Activated CD8-positive, alpha-beta T cell treated with anti-CD3 and anti-CD28 coated beads, Interleukin-2, amount 10 ng/mL, durations not matched to agents 7 days and 5 days (primary cell): ENCODE results near the gene USP28. TPM values are rescaled to one million over a fixed set of nuclear protein-coding genes. Genes with fewer than 3 reads are reported as not detected.

Source experiments
- ATAC-seq: fragments of 150-1000 bp; cut with Tn5 transposase; one replicate; pipeline ENCODE4 v1.10.0; 2021; ENCODE audit warnings: moderate library complexity
- CTCF ChIA-PET: fragments of 350-600 bp; sonication (Branson Sonifier 250); formaldehyde crosslinking; loops from one replicate; lab custom pipeline; 2021; ENCODE audit warnings: antibody characterized with exemption; lab: Charles Lee
- POLR2A ChIA-PET: fragments of 350-600 bp; sonication (Branson Sonifier 250); formaldehyde crosslinking; loops from one replicate; lab custom pipeline; 2021; ENCODE audit warnings: antibody characterized with exemption; lab: Charles Lee
- DNase-seq: peaks from one replicate; pipeline ENCODE4 v3.0.0-alpha.2; 2020
- H3K27ac Mint-ChIP-seq: one replicate; pipeline ENCODE4 v1.8.0; 2021; ENCODE audit warnings: mild to moderate bottlenecking, mixed read lengths
- H3K27me3 Mint-ChIP-seq: one replicate; pipeline ENCODE4 v1.8.0; 2021; ENCODE audit warnings: low read depth, mixed read lengths
- H3K36me3 Mint-ChIP-seq: one replicate; pipeline ENCODE4 v1.8.0; 2021; ENCODE audit warnings: low read depth, mixed read lengths
- H3K4me1 Mint-ChIP-seq: one replicate; pipeline ENCODE4 v1.8.0; 2021; ENCODE audit warnings: low read depth, mixed read lengths
- H3K4me3 Mint-ChIP-seq: one replicate; pipeline ENCODE4 v1.8.0; 2021; ENCODE audit warnings: mild to moderate bottlenecking, mixed read lengths
- H3K9me3 Mint-ChIP-seq: one replicate; pipeline ENCODE4 v1.8.0; 2022; ENCODE audit warnings: mixed read lengths; ENCODE audit not compliant: insufficient read depth
- total RNA-seq, 2 experiments: library from RNA; stranded (reverse); gene quantifications; one replicate each; pipeline ENCODE4 v1.2.3, GENCODE V29; 2021

USP28 gene
- total RNA-seq, 2 experiments from 2014 or later, result 46.8 to 53.0 TPM

DNA sequence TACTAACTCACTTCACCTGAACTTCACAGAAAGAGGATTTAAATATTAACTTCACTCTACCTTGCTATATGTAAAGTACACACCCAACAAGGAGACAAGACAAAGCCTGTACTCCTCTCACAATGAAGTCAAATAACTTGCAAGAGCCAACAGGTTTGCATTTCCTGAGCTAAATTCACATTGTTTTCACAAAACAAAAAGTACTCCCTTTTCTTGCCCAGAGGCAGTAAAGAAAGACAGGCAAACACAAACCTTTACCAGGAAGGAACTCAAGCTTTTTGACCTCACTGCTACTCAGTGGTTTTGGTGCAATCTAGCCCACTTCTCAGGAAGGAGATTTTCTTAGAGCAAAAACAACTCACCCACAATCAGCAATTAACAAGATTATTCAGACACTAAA lies 15.7 kb downstream of the USP28 start:
- H3K4me1 Mint-ChIP-seq, result peaks cover 28% of the 10 kb centered on the region
- H3K27ac Mint-ChIP-seq, result peak overlapping the region; percentile 92
- peak overlapping the region; percentile 59 for H3K4me3 Mint-ChIP-seq
- H3K9me3 Mint-ChIP-seq, result no peaks in the 10 kb centered on the region
- DNase-seq, result peak; percentile 32
- H3K36me3 Mint-ChIP-seq, result peaks cover 18% of the 10 kb centered on the region
- POLR2A ChIA-PET, result no interaction called here
- ATAC-seq, result peak; percentile 66
- no peaks in the 10 kb centered on the region for H3K27me3 Mint-ChIP-seq
- CTCF ChIA-PET, result interaction anchor here (0.8 to 2.1 kb wide), 10 partner anchors 13 to 570 kb away, joined by 3 to 5 read pairs (median 4); partner anchors contain the start of gene ZW10

- Mint-ChIP-seq H3K27me3 (no peaks in the 10 kb centered on the region), H3K27ac (no peak overlapping the region), H3K36me3 (peaks cover 17% of the 10 kb centered on the region), H3K9me3 (no peaks in the 10 kb centered on the region), H3K4me1 (peaks cover 21% of the 10 kb centered on the region), H3K4me3 (no peak overlapping the region)
- ATAC-seq (no peak), DNase-seq (no peak)
- CTCF ChIA-PET, result interaction anchor here (1.0 to 1.3 kb wide), 2 partner anchors 8 to 84 kb away, joined by 3 read pairs; partner anchors contain the start of gene ZW10
- POLR2A ChIA-PET, result no interaction called here
These were observed 18.2 kb downstream of the USP28 start for GRCh38 chr11:113856966-113857759.

GRCh38 chr11:113855803-113856202 lies 19.6 kb downstream of the USP28 start:
- CTCF ChIA-PET, result interaction anchor here (0.7 kb wide), 1 partner anchor 59 kb away, joined by 3 read pairs; no protein-coding TSS in a partner anchor
- ATAC-seq, result no peak
- no peaks in the 10 kb centered on the region for H3K9me3 Mint-ChIP-seq

DNA sequence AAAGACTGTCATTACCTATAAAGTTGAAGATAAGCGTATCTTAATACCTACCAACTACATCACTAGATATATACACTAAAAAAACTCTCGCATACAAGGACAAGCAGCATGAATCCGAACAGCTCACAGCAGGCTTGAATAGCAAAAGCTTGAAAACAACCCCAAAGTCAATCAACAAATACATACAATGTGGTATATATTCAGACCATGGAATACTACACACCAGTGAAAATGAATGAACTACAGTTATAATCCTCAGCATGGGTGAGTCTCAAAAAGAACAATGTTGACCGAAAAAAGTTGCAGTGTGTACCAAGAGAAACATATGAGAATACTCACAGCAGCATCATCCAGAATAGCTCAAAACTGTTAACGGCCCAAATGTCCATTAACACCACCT lies 25.2 kb downstream of the USP28 start:
- peaks cover 57% of the 10 kb centered on the region for H3K36me3 Mint-ChIP-seq
- no peaks in the 10 kb centered on the region for H3K27me3 Mint-ChIP-seq
- ATAC-seq, result no peak
- H3K27ac Mint-ChIP-seq, result no peak overlapping the region
- ChIA-PET CTCF (no interaction called here), POLR2A (no interaction called here)
- H3K4me1 Mint-ChIP-seq, result no peaks in the 10 kb centered on the region
- no peak overlapping the region for H3K4me3 Mint-ChIP-seq
- no peaks in the 10 kb centered on the region for H3K9me3 Mint-ChIP-seq
- no peak for DNase-seq

More at GRCh38 chr11:113855803-113856202, 19.6 kb downstream of the USP28 start:
- Mint-ChIP-seq H3K27ac (no peak overlapping the region), H3K4me3 (no peak overlapping the region), H3K36me3 (peaks cover 20% of the 10 kb centered on the region), H3K27me3 (no peaks in the 10 kb centered on the region), H3K4me1 (peaks cover 14% of the 10 kb centered on the region)
- DNase-seq, result no peak
- POLR2A ChIA-PET, result no interaction called here

- H3K27me3 Mint-ChIP-seq, result no peaks in the 10 kb centered on the region
- ChIA-PET POLR2A (no interaction called here), CTCF (no interaction called here)
- DNase-seq (no peak), ATAC-seq (no peak)
- H3K4me3 Mint-ChIP-seq, result no peak overlapping the region
- H3K4me1 Mint-ChIP-seq, result no peaks in the 10 kb centered on the region
- peaks cover 57% of the 10 kb centered on the region for H3K36me3 Mint-ChIP-seq
- no peak overlapping the region for H3K27ac Mint-ChIP-seq
- H3K9me3 Mint-ChIP-seq, result no peaks in the 10 kb centered on the region
These were observed 25.7 kb downstream of the USP28 start for GRCh38 chr11:113849713-113850112.

DNA sequence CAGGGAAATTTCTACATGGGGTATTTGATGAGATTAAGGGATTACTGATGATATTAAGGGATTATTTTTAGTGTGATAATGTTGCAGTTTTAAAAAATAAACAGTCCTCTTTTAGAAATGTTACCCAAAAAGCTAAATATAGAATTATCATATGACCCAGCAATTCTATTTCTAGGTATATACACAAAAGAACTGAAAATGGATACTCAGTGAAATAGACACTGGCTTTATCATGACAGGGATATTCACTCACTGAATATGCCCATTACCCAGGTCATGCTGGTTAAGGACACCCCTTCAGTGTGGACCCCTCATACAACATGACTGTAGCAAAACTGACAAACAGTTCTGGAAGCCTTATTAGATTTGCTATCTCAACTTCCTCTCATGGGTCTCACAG lies 27.8 kb downstream of the USP28 start:
- no peak for ATAC-seq
- no peak overlapping the region for H3K4me3 Mint-ChIP-seq
- POLR2A ChIA-PET, result no interaction called here
- CTCF ChIA-PET, result no interaction called here
- no peaks in the 10 kb centered on the region for H3K27me3 Mint-ChIP-seq
- H3K9me3 Mint-ChIP-seq, result no peaks in the 10 kb centered on the region
- H3K4me1 Mint-ChIP-seq, result no peaks in the 10 kb centered on the region
- no peak overlapping the region for H3K27ac Mint-ChIP-seq
- H3K36me3 Mint-ChIP-seq, result peaks cover 58% of the 10 kb centered on the region
- DNase-seq, result no peak

DNA sequence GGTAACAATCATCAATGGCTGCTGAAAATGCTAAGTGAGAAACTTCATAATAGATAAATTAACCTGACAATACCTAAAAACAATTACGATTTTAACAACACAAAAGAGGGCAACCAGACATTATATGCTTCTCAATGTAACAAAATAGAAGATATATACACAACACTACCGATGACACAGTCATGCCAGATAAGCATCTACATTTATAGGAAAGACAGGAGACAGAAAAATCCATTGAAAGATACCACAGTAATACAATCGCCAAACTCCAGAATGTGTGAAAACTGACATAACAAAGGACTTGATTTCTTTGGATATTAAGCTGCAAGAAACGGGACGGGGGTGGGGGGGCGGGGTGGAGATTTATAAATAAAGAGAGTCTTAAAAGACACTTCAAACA lies 28.3 kb downstream of the USP28 start:
- ATAC-seq (no peak), DNase-seq (no peak)
- ChIA-PET POLR2A (no interaction called here), CTCF (no interaction called here)
- H3K27ac Mint-ChIP-seq, result no peak overlapping the region
- no peaks in the 10 kb centered on the region for H3K9me3 Mint-ChIP-seq
- no peaks in the 10 kb centered on the region for H3K27me3 Mint-ChIP-seq
- peaks cover 55% of the 10 kb centered on the region for H3K36me3 Mint-ChIP-seq
- no peak overlapping the region for H3K4me3 Mint-ChIP-seq
- no peaks in the 10 kb centered on the region for H3K4me1 Mint-ChIP-seq

DNA sequence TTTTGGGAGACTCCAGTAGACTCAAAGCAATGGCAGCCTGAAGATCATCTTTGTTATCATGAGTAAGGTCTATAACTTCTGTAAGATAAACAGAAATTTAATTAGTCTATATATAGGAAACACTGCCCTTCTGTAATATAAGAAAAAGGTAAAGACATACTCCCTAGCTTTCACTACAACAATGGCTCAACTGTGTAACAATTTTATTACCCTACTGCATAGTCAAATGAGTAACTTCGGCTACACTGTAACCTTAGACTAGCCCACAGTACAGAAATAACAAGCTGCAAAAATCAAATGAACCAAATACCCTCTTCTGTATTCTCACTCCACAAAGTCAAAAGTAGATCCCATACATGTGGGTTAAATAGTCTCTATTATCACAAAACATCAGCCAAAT lies 33.7 kb downstream of the USP28 start:
- ChIA-PET CTCF (interaction anchor here (1.2 to 2.7 kb wide), 2 partner anchors 9 to 18 kb away, joined by 3 to 9 read pairs; no protein-coding TSS in a partner anchor), POLR2A (no interaction called here)
- DNase-seq (no peak), ATAC-seq (no peak)
- H3K9me3 Mint-ChIP-seq, result no peaks in the 10 kb centered on the region
- H3K27ac Mint-ChIP-seq, result peak overlapping the region; percentile 72
- H3K4me3 Mint-ChIP-seq, result peak overlapping the region; percentile 50
- H3K36me3 Mint-ChIP-seq, result peaks cover 38% of the 10 kb centered on the region
- peaks cover 13% of the 10 kb centered on the region for H3K4me1 Mint-ChIP-seq
- H3K27me3 Mint-ChIP-seq, result no peaks in the 10 kb centered on the region

GRCh38 chr11:113840932-113841664 lies 34.3 kb downstream of the USP28 start:
- Mint-ChIP-seq H3K36me3 (peaks cover 35% of the 10 kb centered on the region), H3K27ac (peak overlapping the region; percentile 72), H3K9me3 (no peaks in the 10 kb centered on the region), H3K4me1 (peaks cover 13% of the 10 kb centered on the region), H3K27me3 (no peaks in the 10 kb centered on the region), H3K4me3 (peak overlapping the region; percentile 50)
- ATAC-seq, result no peak
- ChIA-PET CTCF (interaction anchor here (1.2 to 2.7 kb wide), 2 partner anchors 9 to 19 kb away, joined by 3 to 9 read pairs; no protein-coding TSS in a partner anchor), POLR2A (no interaction called here)
- DNase-seq, result no peak

- H3K4me3 Mint-ChIP-seq, result no peak overlapping the region
- CTCF ChIA-PET, result no interaction called here
- POLR2A ChIA-PET, result no interaction called here
- H3K9me3 Mint-ChIP-seq, result no peaks in the 10 kb centered on the region
- H3K36me3 Mint-ChIP-seq, result peaks cover 33% of the 10 kb centered on the region
- no peak for ATAC-seq
- H3K4me1 Mint-ChIP-seq, result peaks cover 13% of the 10 kb centered on the region
- H3K27me3 Mint-ChIP-seq, result no peaks in the 10 kb centered on the region
- no peak overlapping the region for H3K27ac Mint-ChIP-seq
- DNase-seq, result no peak
These were observed 35.5 kb downstream of the USP28 start for GRCh38 chr11:113839842-113840241.

GRCh38 chr11:113838005-113838404 lies 37.4 kb downstream of the USP28 start:
- Mint-ChIP-seq H3K36me3 (peaks cover 25% of the 10 kb centered on the region), H3K4me3 (no peak overlapping the region), H3K27ac (no peak overlapping the region), H3K9me3 (no peaks in the 10 kb centered on the region), H3K27me3 (no peaks in the 10 kb centered on the region), H3K4me1 (peaks cover 13% of the 10 kb centered on the region)
- no peak for ATAC-seq
- CTCF ChIA-PET, result no interaction called here
- no peak for DNase-seq
- POLR2A ChIA-PET, result no interaction called here

GRCh38 chr11:113835306-113835705 lies 40.1 kb downstream of the USP28 start:
- Mint-ChIP-seq H3K4me1 (no peaks in the 10 kb centered on the region), H3K36me3 (peaks cover 20% of the 10 kb centered on the region), H3K27me3 (no peaks in the 10 kb centered on the region), H3K9me3 (no peaks in the 10 kb centered on the region), H3K27ac (no peak overlapping the region), H3K4me3 (no peak overlapping the region)
- no peak for DNase-seq
- POLR2A ChIA-PET, result no interaction called here
- CTCF ChIA-PET, result interaction anchor here (1.5 kb wide), 1 partner anchor 25 kb away, joined by 5 read pairs; no protein-coding TSS in a partner anchor
- no peak for ATAC-seq
